ENCODE measurements around the gene DCUN1D3. TPM values are rescaled to one million over a fixed set of nuclear protein-coding genes. Genes with fewer than 3 reads are reported as not detected.

Gene DCUN1D3
- total RNA-seq, 3 donors from 2014 or later = 10.0 to 21.5 (median 12.2) TPM

- TF ChIP-seq, protein P1, sequence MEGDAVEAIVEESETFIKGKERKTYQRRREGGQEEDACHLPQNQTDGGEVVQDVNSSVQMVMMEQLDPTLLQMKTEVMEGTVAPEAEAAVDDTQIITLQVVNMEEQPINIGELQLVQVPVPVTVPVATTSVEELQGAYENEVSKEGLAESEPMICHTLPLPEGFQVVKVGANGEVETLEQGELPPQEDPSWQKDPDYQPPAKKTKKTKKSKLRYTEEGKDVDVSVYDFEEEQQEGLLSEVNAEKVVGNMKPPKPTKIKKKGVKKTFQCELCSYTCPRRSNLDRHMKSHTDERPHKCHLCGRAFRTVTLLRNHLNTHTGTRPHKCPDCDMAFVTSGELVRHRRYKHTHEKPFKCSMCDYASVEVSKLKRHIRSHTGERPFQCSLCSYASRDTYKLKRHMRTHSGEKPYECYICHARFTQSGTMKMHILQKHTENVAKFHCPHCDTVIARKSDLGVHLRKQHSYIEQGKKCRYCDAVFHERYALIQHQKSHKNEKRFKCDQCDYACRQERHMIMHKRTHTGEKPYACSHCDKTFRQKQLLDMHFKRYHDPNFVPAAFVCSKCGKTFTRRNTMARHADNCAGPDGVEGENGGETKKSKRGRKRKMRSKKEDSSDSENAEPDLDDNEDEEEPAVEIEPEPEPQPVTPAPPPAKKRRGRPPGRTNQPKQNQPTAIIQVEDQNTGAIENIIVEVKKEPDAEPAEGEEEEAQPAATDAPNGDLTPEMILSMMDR (IDR thresholded peaks at IDR 0.05) = no peak
- intact Hi-C loops (cut with DNase I, micrococcal nuclease) = no loop called here
- Histone ChIP-seq H3K36me3 (ENCODE audit: low read depth) (no peaks in the 10 kb centered on the region), H3K9me3 (no peaks in the 10 kb centered on the region), H3K4me3 (no peak overlapping the region), H3K4me1 (ENCODE audit: low read depth) (no peaks in the 10 kb centered on the region)
- no peak for DNase-seq
- ATAC-seq = no peak
Observed at GRCh38 chr16:20860361-20860760, 39.8 kb downstream of the DCUN1D3 start.

DNA sequence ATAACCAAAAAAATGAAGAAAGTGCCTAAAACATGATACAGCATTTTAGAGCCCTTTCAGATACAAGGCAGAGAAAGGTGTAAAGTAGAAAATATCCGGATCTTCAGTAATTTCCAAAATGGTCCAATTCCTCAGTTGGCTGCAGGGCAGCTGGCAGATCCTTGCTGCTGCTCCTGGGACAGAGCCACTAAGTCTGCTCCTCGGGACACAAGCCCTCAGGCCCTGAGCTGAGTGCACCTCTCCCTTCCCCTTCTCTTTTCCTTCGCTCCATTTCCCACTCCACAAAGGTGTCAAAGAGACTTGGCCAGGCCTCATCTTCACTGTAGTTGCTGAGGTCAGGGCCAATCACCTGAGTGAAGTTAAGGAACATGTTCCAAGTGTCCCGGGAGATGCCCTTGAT lies 40.5 kb downstream of the DCUN1D3 start:
- H3K36me3 ChIP-seq (ENCODE audit: low read depth) = no peaks in the 10 kb centered on the region
- TF ChIP-seq, protein P1 (IDR thresholded peaks at IDR 0.05) = no peak
- H3K4me3 ChIP-seq = no peak overlapping the region
- intact Hi-C loops (cut with DNase I, micrococcal nuclease) = no loop called here
- no peaks in the 10 kb centered on the region for H3K9me3 ChIP-seq
- DNase-seq = no peak
- no peak for ATAC-seq
- no peaks in the 10 kb centered on the region for H3K4me1 ChIP-seq (ENCODE audit: low read depth)

DNA sequence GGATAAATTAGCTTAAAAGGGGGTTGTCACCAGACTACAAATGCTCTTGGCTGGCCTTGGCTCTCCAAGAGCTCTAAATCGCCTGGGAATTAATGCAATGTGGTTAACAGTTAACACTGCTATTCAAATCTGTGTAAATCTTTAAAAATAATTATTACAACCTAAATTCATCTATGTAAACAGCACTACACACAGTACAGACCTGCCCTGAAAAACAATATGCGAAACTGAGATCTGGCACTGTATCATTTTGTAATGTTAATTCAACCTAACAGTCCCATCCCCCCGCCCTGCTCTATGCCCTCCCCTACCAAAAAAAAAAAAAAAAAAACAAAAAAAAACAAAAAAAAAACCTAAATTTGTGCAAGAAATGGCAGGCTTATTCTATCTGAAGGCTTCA lies 40.9 kb downstream of the DCUN1D3 start:
- intact Hi-C loops (cut with DNase I, micrococcal nuclease) = no loop called here
- H3K36me3 ChIP-seq (ENCODE audit: low read depth) = no peaks in the 10 kb centered on the region
- ATAC-seq (no peak), DNase-seq (no peak)
- no peak overlapping the region for H3K4me3 ChIP-seq
- TF ChIP-seq, protein P1 (IDR thresholded peaks at IDR 0.05) = no peak
- no peaks in the 10 kb centered on the region for H3K9me3 ChIP-seq
- H3K4me1 ChIP-seq (ENCODE audit: low read depth) = no peaks in the 10 kb centered on the region

GRCh38 chr16:20857281-20857680 lies 42.9 kb downstream of the DCUN1D3 start:
- no peak overlapping the region for H3K4me3 ChIP-seq
- TF ChIP-seq, protein P1 (IDR thresholded peaks at IDR 0.05) = no peak
- H3K9me3 ChIP-seq = no peaks in the 10 kb centered on the region
- no peaks in the 10 kb centered on the region for H3K36me3 ChIP-seq (ENCODE audit: low read depth)
- intact Hi-C loops (cut with DNase I, micrococcal nuclease) = no loop called here
- no peak for ATAC-seq
- H3K4me1 ChIP-seq (ENCODE audit: low read depth) = no peaks in the 10 kb centered on the region
- no peak for DNase-seq

DNA sequence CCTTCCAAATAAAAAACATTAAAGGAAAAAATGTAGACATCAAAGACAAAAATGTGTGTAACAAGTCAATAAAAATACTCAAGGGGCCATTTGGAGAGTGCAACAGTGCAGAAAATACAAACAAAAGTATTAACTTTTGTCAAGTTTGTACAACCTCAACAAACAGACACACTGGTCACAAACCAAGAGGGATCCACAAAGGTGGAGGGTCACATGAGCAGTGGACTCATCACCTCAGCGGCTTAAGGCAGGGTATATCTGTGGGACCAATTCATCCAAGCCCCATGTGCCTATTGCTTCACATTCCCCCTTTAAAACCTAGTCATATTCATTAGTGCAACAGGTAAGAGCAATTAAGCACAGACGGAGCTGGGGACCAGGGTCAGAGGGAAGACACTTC lies 45.2 kb downstream of the DCUN1D3 start:
- ATAC-seq (no peak), DNase-seq (no peak)
- Histone ChIP-seq H3K4me3 (no peak overlapping the region), H3K36me3 (ENCODE audit: low read depth) (no peaks in the 10 kb centered on the region), H3K4me1 (ENCODE audit: low read depth) (peaks cover 4% of the 10 kb centered on the region), H3K9me3 (no peaks in the 10 kb centered on the region)
- intact Hi-C loops (cut with DNase I, micrococcal nuclease) = no loop called here
- TF ChIP-seq, protein P1 (IDR thresholded peaks at IDR 0.05) = no peak

DNA sequence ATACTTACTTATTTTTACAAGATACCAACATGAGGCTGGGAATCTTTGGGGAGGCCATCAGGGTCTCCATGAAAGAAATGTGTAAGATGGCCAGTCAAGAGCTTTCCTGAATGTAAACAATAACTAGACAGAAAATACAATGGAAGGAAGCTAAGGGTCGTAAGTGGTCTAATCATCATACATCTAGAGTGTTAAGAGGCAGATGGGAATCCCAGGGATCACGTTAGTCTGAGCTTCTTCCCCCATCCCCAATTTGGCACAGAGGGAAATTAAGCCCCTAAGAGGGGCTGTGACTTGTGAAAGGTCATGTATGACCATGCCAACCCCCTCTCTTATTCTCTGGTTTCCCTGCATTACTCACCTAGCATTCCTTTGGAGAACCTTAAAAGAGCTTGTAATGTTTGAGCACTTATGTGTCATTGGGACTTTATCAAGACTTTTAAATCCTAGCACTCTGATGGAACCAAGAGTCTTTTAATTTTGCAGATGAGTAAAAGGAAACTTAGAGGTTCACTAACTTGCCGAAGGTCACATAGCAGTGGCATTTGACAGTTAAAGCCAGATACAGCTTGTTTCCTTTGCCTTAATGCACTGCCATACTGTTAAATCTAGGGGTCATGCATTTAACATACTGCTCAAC lies 46.1 kb downstream of the DCUN1D3 start:
- Histone ChIP-seq H3K9me3 (no peaks in the 10 kb centered on the region), H3K4me1 (ENCODE audit: low read depth) (peaks cover 4% of the 10 kb centered on the region)
- TF ChIP-seq, protein P1 (IDR thresholded peaks at IDR 0.05) = no peak

More for the DNA sequence above, 46.1 kb downstream of the DCUN1D3 start:
- H3K36me3 ChIP-seq (ENCODE audit: low read depth) = no peaks in the 10 kb centered on the region
- ATAC-seq (no peak), DNase-seq (no peak)
- intact Hi-C loops (cut with DNase I, micrococcal nuclease) = no loop called here
- no peak overlapping the region for H3K4me3 ChIP-seq

All from mucosa of descending colon (tissue), 3 donors.